Measurements from ENCODE around the gene SH2D3A.

DNA sequence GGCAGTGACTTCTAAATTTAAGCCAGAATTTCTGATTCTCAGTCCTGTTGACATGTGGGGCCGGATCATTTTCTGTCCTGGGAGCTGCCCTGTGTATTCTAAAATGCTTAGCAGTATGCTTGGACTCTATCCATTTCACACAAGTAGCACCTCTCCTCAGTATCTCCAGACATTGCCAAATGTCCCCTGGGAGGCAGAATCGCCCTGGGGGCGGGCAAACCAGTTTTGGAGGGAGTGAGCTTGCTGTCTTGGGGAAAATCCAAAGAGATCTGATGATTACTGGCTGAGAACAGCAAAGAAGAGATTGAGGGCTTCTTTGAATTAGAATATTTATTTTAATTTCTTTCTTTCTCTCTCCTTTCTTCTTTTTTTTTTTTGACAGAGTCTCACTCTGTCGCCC lies 21.7 kb upstream of the SH2D3A start:
- TF ChIP-seq, protein P1, sequence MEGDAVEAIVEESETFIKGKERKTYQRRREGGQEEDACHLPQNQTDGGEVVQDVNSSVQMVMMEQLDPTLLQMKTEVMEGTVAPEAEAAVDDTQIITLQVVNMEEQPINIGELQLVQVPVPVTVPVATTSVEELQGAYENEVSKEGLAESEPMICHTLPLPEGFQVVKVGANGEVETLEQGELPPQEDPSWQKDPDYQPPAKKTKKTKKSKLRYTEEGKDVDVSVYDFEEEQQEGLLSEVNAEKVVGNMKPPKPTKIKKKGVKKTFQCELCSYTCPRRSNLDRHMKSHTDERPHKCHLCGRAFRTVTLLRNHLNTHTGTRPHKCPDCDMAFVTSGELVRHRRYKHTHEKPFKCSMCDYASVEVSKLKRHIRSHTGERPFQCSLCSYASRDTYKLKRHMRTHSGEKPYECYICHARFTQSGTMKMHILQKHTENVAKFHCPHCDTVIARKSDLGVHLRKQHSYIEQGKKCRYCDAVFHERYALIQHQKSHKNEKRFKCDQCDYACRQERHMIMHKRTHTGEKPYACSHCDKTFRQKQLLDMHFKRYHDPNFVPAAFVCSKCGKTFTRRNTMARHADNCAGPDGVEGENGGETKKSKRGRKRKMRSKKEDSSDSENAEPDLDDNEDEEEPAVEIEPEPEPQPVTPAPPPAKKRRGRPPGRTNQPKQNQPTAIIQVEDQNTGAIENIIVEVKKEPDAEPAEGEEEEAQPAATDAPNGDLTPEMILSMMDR (optimal IDR thresholded peaks at IDR 0.05 in 1 of 3, IDR thresholded peaks at IDR 0.05 in 1 of 3, conservative IDR thresholded peaks at IDR 0.05 in 1 of 3; ENCODE audit: extremely low read depth in 1 of 3, insufficient read depth in 2 of 3, low read length in 3 of 3), result no peak
- no peak for TF ChIP-seq EZH2 (IDR thresholded peaks at IDR 0.05; ENCODE audit: low read length)
